Measurements from ENCODE around the gene MAP1B. TPM values are rescaled to one million over a fixed set of nuclear protein-coding genes. Genes with fewer than 3 reads are reported as not detected.

MAP1B gene
- total RNA-seq, 2 donors from 2014 or later = 87.9 to 93.3 TPM

- TF ChIP-seq CTCF (conservative IDR thresholded peaks at IDR 0.05) = no peak
- 96 to 100% methylated on average over 1 of the region's 1 CpG for WGBS, 2 experiments (ENCODE audit: insufficient coverage in 1 of 2, insufficient read length in 1 of 2)
- H3K9ac ChIP-seq (ENCODE audit: extremely low read depth, low read length, poor library complexity, severe bottlenecking) = no peak overlapping the region
- H3K4me1 ChIP-seq (ENCODE audit: control insufficient read depth, insufficient read depth, low read length) = no peaks in the 10 kb centered on the region
- no peaks in the 10 kb centered on the region for H3K9me3 ChIP-seq (ENCODE audit: control insufficient read depth, low read length)
- H3K36me3 ChIP-seq (ENCODE audit: control insufficient read depth, insufficient read depth, low read length) = peaks cover 75% of the 10 kb centered on the region
- no peak for DNase-seq
- H3K27ac ChIP-seq (ENCODE audit: low read depth, low read length) = no peak overlapping the region
- H3K4me3 ChIP-seq (ENCODE audit: low read length) = no peak overlapping the region
- Mint-ChIP-seq H3K4me1 (no peaks in the 10 kb centered on the region), H3K36me3 (ENCODE audit: low read depth) (peaks cover 60% of the 10 kb centered on the region), H3K27ac (no peak overlapping the region), H3K27me3 (ENCODE audit: insufficient read depth) (no peaks in the 10 kb centered on the region), H3K4me3 (no peak overlapping the region), H3K9me3 (no peaks in the 10 kb centered on the region)
- H3K27me3 ChIP-seq (ENCODE audit: control insufficient read depth, insufficient read depth, low read length, poor library complexity, severe bottlenecking) = no peaks in the 10 kb centered on the region
Observed at GRCh38 chr5:72221099-72221498, 113.8 kb downstream of the MAP1B start.

GRCh38 chr5:72221541-72221940 is 114.3 kb downstream of the MAP1B start:
- Mint-ChIP-seq H3K9me3 (no peaks in the 10 kb centered on the region), H3K4me3 (no peak overlapping the region), H3K4me1 (no peaks in the 10 kb centered on the region), H3K36me3 (ENCODE audit: low read depth) (peaks cover 63% of the 10 kb centered on the region), H3K27me3 (ENCODE audit: insufficient read depth) (no peaks in the 10 kb centered on the region), H3K27ac (no peak overlapping the region)
- Histone ChIP-seq H3K36me3 (ENCODE audit: control insufficient read depth, insufficient read depth, low read length) (peaks cover 80% of the 10 kb centered on the region), H3K27me3 (ENCODE audit: control insufficient read depth, insufficient read depth, low read length, poor library complexity, severe bottlenecking) (no peaks in the 10 kb centered on the region), H3K9me3 (ENCODE audit: control insufficient read depth, low read length) (no peaks in the 10 kb centered on the region), H3K4me3 (ENCODE audit: low read length) (no peak overlapping the region), H3K9ac (ENCODE audit: extremely low read depth, low read length, poor library complexity, severe bottlenecking) (no peak overlapping the region), H3K27ac (ENCODE audit: low read depth, low read length) (no peak overlapping the region), H3K4me1 (ENCODE audit: control insufficient read depth, insufficient read depth, low read length) (no peaks in the 10 kb centered on the region)
- 81 to 89% methylated on average over 4 of the region's 4 CpGs for WGBS, 2 experiments (ENCODE audit: insufficient coverage in 1 of 2, insufficient read length in 1 of 2)
- TF ChIP-seq CTCF (conservative IDR thresholded peaks at IDR 0.05) = no peak
- no peak for DNase-seq

- 92% methylated on average over 1 of the region's 1 CpG; no CpG with 5 or more reads in 1 of the 2 experiments for WGBS, 2 experiments (ENCODE audit: insufficient coverage in 1 of 2, insufficient read length in 1 of 2)
- Histone ChIP-seq H3K4me1 (ENCODE audit: control insufficient read depth, insufficient read depth, low read length) (no peaks in the 10 kb centered on the region), H3K9ac (ENCODE audit: extremely low read depth, low read length, poor library complexity, severe bottlenecking) (no peak overlapping the region), H3K36me3 (ENCODE audit: control insufficient read depth, insufficient read depth, low read length) (peaks cover 75% of the 10 kb centered on the region), H3K4me3 (ENCODE audit: low read length) (no peak overlapping the region), H3K9me3 (ENCODE audit: control insufficient read depth, low read length) (no peaks in the 10 kb centered on the region), H3K27ac (ENCODE audit: low read depth, low read length) (no peak overlapping the region), H3K27me3 (ENCODE audit: control insufficient read depth, insufficient read depth, low read length, poor library complexity, severe bottlenecking) (no peaks in the 10 kb centered on the region)
- Mint-ChIP-seq H3K9me3 (no peaks in the 10 kb centered on the region), H3K4me1 (no peaks in the 10 kb centered on the region), H3K27ac (no peak overlapping the region), H3K36me3 (ENCODE audit: low read depth) (peaks cover 64% of the 10 kb centered on the region), H3K4me3 (no peak overlapping the region), H3K27me3 (ENCODE audit: insufficient read depth) (no peaks in the 10 kb centered on the region)
- no peak for TF ChIP-seq CTCF (conservative IDR thresholded peaks at IDR 0.05)
- no peak for DNase-seq
Observed at GRCh38 chr5:72222521-72222920, 115.2 kb downstream of the MAP1B start.
